DOHH2 (cell line): ENCODE measurements around the gene MOV10L1.

Source experiments
- H3F3A ChIP-seq: fragments of 200-600 bp; sonication (generic), shearing (Covaris generic); 2 replicates; pipeline ENCODE4 v1.6.0; 2016; ENCODE audit warnings: antibody characterized with exemption, mild to moderate bottlenecking; ENCODE audit not compliant: control insufficient read depth, insufficient read depth
- H3K27ac ChIP-seq: fragments of 200-600 bp; sonication (generic); 2 replicates; pipeline ENCODE4 v1.5.1; 2014; ENCODE audit warnings: low read depth, mild to moderate bottlenecking, low read length, moderate library complexity
- H3K27me3 ChIP-seq: fragments of 200-600 bp; sonication (generic); 2 replicates; pipeline ENCODE4 v1.6.1; 2014; ENCODE audit warnings: mild to moderate bottlenecking, low read length, mixed read lengths; ENCODE audit not compliant: control insufficient read depth
- H3K36me3 ChIP-seq: fragments of 200-600 bp; sonication (generic); 2 replicates; pipeline ENCODE4 v1.6.1; 2014; ENCODE audit warnings: mild to moderate bottlenecking, low read length, moderate library complexity, mixed read lengths; ENCODE audit not compliant: control insufficient read depth
- H3K4me1 ChIP-seq: fragments of 200-600 bp; sonication (generic); 2 replicates; pipeline ENCODE4 v1.6.1; 2014; ENCODE audit warnings: mild to moderate bottlenecking, low read length, mixed read lengths; ENCODE audit not compliant: control insufficient read depth
- H3K4me2 ChIP-seq: fragments of 200-600 bp; sonication (generic); 2 replicates; pipeline ENCODE4 v1.6.0; 2014; ENCODE audit warnings: mild to moderate bottlenecking, low read length, moderate library complexity
- H3K4me3 ChIP-seq: fragments of 200-600 bp; sonication (generic); 2 replicates; pipeline ENCODE4 v1.5.1; 2014; ENCODE audit warnings: mild to moderate bottlenecking, low read length, mixed read lengths
- H3K79me2 ChIP-seq: fragments of 200-600 bp; sonication (generic); 2 replicates; pipeline ENCODE4 v1.6.1; 2014; ENCODE audit warnings: mild to moderate bottlenecking, low read length, mixed read lengths; ENCODE audit not compliant: control insufficient read depth
- H3K9me2 ChIP-seq: fragments of 200-600 bp; sonication (generic); replicated peaks from 2 replicates; pipeline ENCODE4 v1.6.1; 2014; ENCODE audit warnings: mild to moderate bottlenecking, low read length, mixed read lengths; ENCODE audit not compliant: control insufficient read depth
- H3K9me3 ChIP-seq: fragments of 200-600 bp; sonication (generic); 2 replicates; pipeline ENCODE4 v1.6.1; 2014; ENCODE audit warnings: antibody characterized with exemption, low read length, mixed read lengths; ENCODE audit not compliant: control insufficient read depth, insufficient read depth
- H4K20me1 ChIP-seq: fragments of 200-600 bp; sonication (generic); 2 replicates; pipeline ENCODE4 v1.6.0; 2014; ENCODE audit warnings: low read depth, mild to moderate bottlenecking, antibody characterized with exemption, low read length, moderate library complexity; ENCODE audit not compliant: control insufficient read depth, insufficient read depth
- EZH2phosphoT487 ChIP-seq: fragments of 200-600 bp; sonication (generic); IDR thresholded peaks from 2 replicates; pipeline ENCODE4 v1.6.1; 2017; ENCODE audit warnings: borderline replicate concordance, mild to moderate bottlenecking, antibody characterized with exemption, low read length, moderate library complexity, mixed read lengths
- TF ChIP-seq, protein P1 (sequence below): fragments of 200-600 bp; sonication (generic); IDR thresholded peaks from one replicate; pipeline ENCODE4 v1.5.1; 2014; ENCODE audit warnings: antibody characterized with exemption, mild to moderate bottlenecking, low read depth, low read length; ENCODE audit not compliant: poor library complexity, severe bottlenecking

Gene MOV10L1

DNA sequence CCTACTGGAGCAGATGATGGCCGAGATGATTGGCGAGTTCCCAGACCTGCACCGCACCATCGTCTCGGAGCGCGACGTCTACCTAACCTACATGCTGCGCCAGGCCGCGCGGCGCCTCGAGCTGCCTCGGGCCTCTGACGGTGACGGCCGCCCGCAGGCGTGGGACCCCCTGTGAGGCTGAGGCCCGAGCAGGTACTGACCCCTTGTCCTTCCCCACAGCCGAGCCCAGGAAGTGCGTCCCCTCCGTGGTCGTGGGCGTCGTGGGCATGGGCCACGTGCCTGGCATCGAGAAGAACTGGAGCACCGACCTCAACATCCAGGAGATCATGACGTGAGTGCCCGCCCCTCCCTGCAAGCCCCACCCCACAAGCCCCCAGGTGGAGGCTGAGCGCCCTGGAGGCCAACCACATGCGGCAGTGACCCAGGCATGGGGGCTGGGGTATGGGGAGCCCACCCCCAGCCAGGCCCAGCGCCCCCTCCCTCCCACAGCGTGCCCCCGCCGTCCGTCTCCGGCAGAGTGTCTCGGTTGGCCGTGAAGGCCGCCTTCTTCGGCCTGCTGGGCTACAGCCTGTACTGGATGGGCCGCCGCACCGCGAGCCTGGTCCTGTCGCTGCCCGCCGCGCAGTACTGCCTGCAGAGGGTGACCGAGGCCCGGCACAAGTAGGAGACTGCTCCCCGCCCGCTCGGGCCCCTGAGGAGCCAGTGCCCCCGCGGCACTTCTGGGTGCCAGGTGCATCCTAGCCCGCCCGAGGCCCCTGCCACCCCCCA, 108.2 kb downstream of the MOV10L1 start:
- Histone ChIP-seq H3K4me1 (peaks cover 63% of the 10 kb centered on the region), H3F3A (peaks cover 7% of the 10 kb centered on the region), H4K20me1 (peaks cover 5% of the 10 kb centered on the region; the same call in 1 of the 2 replicates), H3K9me3 (no peaks in the 10 kb centered on the region), H3K9me2 (no peaks in the 10 kb centered on the region), H3K4me2 (no peak overlapping the region), H3K36me3 (peaks cover 84% of the 10 kb centered on the region), H3K27ac (no peak overlapping the region), H3K79me2 (peaks cover 70% of the 10 kb centered on the region), H3K4me3 (no peak overlapping the region), H3K27me3 (no peaks in the 10 kb centered on the region)
- TF ChIP-seq EZH2phosphoT487 = no peak
- TF ChIP-seq, protein P1, sequence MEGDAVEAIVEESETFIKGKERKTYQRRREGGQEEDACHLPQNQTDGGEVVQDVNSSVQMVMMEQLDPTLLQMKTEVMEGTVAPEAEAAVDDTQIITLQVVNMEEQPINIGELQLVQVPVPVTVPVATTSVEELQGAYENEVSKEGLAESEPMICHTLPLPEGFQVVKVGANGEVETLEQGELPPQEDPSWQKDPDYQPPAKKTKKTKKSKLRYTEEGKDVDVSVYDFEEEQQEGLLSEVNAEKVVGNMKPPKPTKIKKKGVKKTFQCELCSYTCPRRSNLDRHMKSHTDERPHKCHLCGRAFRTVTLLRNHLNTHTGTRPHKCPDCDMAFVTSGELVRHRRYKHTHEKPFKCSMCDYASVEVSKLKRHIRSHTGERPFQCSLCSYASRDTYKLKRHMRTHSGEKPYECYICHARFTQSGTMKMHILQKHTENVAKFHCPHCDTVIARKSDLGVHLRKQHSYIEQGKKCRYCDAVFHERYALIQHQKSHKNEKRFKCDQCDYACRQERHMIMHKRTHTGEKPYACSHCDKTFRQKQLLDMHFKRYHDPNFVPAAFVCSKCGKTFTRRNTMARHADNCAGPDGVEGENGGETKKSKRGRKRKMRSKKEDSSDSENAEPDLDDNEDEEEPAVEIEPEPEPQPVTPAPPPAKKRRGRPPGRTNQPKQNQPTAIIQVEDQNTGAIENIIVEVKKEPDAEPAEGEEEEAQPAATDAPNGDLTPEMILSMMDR = no peak

DNA sequence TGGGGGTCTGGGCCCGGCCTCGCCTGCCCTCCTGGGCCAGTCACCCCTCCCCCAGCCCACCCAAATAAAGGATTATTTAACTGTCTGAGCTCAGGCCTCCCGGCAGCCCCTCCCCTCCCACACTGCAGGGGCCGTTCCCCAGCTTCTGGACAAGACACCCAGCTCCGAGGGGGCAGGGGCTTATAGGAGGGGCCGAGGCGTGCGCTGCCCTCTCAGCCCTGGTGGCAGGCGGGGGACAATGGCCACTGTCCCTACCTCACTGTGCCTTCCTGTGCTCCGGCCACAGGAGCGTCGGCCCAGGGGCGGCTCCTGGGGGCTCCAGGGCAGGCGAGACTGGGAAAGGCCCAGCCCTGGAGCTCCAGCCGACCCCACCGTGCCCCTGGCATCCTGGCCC, 108.8 kb downstream of the MOV10L1 start:
- Histone ChIP-seq H3K36me3 (peaks cover 84% of the 10 kb centered on the region), H3K9me2 (no peaks in the 10 kb centered on the region), H3K9me3 (no peaks in the 10 kb centered on the region), H3K4me1 (peaks cover 63% of the 10 kb centered on the region), H3K27ac (peak overlapping the region; percentile 71; the same call in 1 of the 2 replicates), H3K4me2 (peak overlapping the region; percentile 81; the same call in 1 of the 2 replicates), H3K27me3 (no peaks in the 10 kb centered on the region), H3F3A (peaks cover 7% of the 10 kb centered on the region), H3K79me2 (peaks cover 70% of the 10 kb centered on the region), H3K4me3 (no peak overlapping the region), H4K20me1 (peaks cover 5% of the 10 kb centered on the region; the same call in 1 of the 2 replicates)
- TF ChIP-seq EZH2phosphoT487 = no peak
- TF ChIP-seq, protein P1 = no peak

DNA sequence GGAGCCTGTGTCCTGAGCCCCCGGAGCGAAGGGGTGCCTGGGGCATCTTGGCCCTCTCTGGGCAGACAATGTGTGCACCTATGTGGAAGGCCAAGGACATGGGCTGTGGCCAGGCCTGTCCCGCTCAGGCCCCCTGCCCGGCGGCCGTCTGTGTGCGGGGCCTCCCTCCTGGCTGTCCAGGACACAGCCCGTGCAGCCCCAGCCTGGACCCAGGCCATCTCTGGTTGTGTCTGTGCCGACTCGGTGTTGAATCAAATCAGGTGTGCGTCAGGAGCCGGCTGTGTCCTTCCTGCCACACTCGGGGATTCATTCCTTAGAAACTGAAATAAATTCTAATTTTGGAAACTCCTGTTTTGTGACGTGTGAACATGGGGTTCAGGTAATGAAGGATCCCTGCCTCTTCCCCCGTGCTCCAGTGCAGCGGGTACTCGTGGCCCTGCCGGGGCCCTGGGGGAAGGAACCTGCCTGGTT, 109.5 kb downstream of the MOV10L1 start:
- Histone ChIP-seq H3K79me2 (peaks cover 70% of the 10 kb centered on the region), H3K4me1 (peaks cover 62% of the 10 kb centered on the region), H3K27me3 (no peaks in the 10 kb centered on the region), H3K4me3 (peak overlapping the region; percentile 75), H3K9me2 (no peaks in the 10 kb centered on the region), H3K36me3 (peaks cover 83% of the 10 kb centered on the region), H3F3A (peaks cover 7% of the 10 kb centered on the region), H3K4me2 (peak overlapping the region; percentile 81), H4K20me1 (peaks cover 5% of the 10 kb centered on the region; the same call in 1 of the 2 replicates), H3K9me3 (no peaks in the 10 kb centered on the region), H3K27ac (peak overlapping the region; percentile 71)
- TF ChIP-seq, protein P1 = no peak
- TF ChIP-seq EZH2phosphoT487 = no peak
